Stomach smooth muscle (tissue), 2 donors: ENCODE data around the gene RFLNA.

ENCODE experiments used
- H3K27ac ChIP-seq: one replicate; pipeline ENCODE4 v1.7.0; 2013; ENCODE audit warnings: mild to moderate bottlenecking, low read length, inconsistent platforms
- H3K27me3 ChIP-seq, 2 donors: one replicate each; pipeline ENCODE4 v1.7.0; 2013; ENCODE audit warnings: low read length in 2 of 2; ENCODE audit not compliant: insufficient read depth in 2 of 2, control insufficient read depth in 1 of 2
- H3K36me3 ChIP-seq, 2 donors: one replicate each; pipeline ENCODE4 v1.7.0; 2013; ENCODE audit warnings: low read length in 2 of 2; ENCODE audit not compliant: control insufficient read depth in 2 of 2, insufficient read depth in 2 of 2
- H3K4me1 ChIP-seq: one replicate; pipeline ENCODE4 v1.7.0; 2013; ENCODE audit warnings: low read length; ENCODE audit not compliant: control insufficient read depth, insufficient read depth
- H3K4me3 ChIP-seq, 2 donors: one replicate each; pipeline ENCODE4 v1.7.0; 2013; ENCODE audit warnings: low read length in 2 of 2
- H3K9ac ChIP-seq, 2 donors: one replicate each; pipeline ENCODE4 v1.7.0; 2013; ENCODE audit warnings: low read length in 2 of 2, mild to moderate bottlenecking in 1 of 2
- H3K9me3 ChIP-seq, 2 donors: one replicate each; pipeline ENCODE4 v1.7.0; 2013; ENCODE audit warnings: low read length in 2 of 2; ENCODE audit not compliant: control insufficient read depth in 2 of 2
- donor health status: healthy.
- donor health status: Pancreatic carcinoma.

RFLNA gene

GRCh38 chr12:124294780-124295341, at the start of gene RFLNA:
RFLNA (plus strand) TSS chr12:124295093; CDS start chr12:124295430, 337 bp downstream.
- Histone ChIP-seq H3K9me3 (no peaks in the 10 kb centered on the region), H3K9ac (no peak within 1 kb of the TSS), H3K27ac (no peak within 1 kb of the TSS), H3K27me3 (peaks cover 17 to 18% of the 10 kb centered on the region in 2 donors), H3K4me1 (peaks cover 11% of the 10 kb centered on the region), H3K36me3 (no peaks in the 10 kb centered on the region), H3K4me3 (peak within 1 kb of the TSS; percentile 60 to 67)

- Histone ChIP-seq H3K27ac (no peak overlapping the region), H3K4me1 (no peaks in the 10 kb centered on the region), H3K9ac (no peak overlapping the region), H3K9me3 (peaks cover 6 to 9% of the 10 kb centered on the region in 2 donors), H3K4me3 (no peak overlapping the region), H3K36me3 (no peaks in the 10 kb centered on the region), H3K27me3 (no peaks in the 10 kb centered on the region)
These were observed 47.6 kb upstream of the RFLNA start for GRCh38 chr12:124247331-124247730.

GRCh38 chr12:124248941-124249825, 45.7 kb upstream of the RFLNA start:
- no peaks in the 10 kb centered on the region for H3K4me1 ChIP-seq

GRCh38 chr12:124251186-124251585, 43.7 kb upstream of the RFLNA start:
- no peaks in the 10 kb centered on the region for H3K27me3 ChIP-seq
- no peaks in the 10 kb centered on the region for H3K36me3 ChIP-seq
- H3K27ac ChIP-seq: no peak overlapping the region
- H3K9ac ChIP-seq: no peak overlapping the region
- peaks cover 4 to 6% of the 10 kb centered on the region in 2 donors for H3K9me3 ChIP-seq
- no peaks in the 10 kb centered on the region for H3K4me1 ChIP-seq
- H3K4me3 ChIP-seq: no peak overlapping the region

More at GRCh38 chr12:124248941-124249825, 45.7 kb upstream of the RFLNA start:
- Histone ChIP-seq H3K36me3 (no peaks in the 10 kb centered on the region), H3K9ac (no peak overlapping the region), H3K27me3 (no peaks in the 10 kb centered on the region), H3K27ac (no peak overlapping the region), H3K4me3 (no peak overlapping the region), H3K9me3 (peaks cover 6 to 9% of the 10 kb centered on the region in 2 donors)

DNA sequence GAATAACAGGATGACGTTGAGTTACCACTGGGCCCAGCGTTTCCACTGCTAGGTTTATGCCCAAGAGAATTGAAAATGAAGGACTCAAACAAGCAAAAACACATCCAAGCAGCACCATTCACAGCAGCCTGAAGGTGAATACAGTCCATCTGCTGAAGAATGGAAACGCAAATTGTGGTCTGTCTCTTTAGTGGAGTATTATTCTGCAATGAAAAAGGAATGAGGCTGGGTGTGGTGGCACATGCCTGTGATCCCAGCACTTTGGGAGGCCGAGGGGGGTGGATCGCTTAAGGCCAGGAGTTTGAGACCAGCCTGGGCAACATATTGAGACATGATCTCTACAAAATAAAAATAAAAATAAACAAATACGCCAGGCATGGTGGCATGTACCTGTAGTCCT, 41.9 kb upstream of the RFLNA start:
- no peak overlapping the region for H3K27ac ChIP-seq
- no peaks in the 10 kb centered on the region for H3K9me3 ChIP-seq
- no peaks in the 10 kb centered on the region for H3K36me3 ChIP-seq
- H3K4me3 ChIP-seq: no peak overlapping the region
- H3K27me3 ChIP-seq: peaks cover 0 to 4% of the 10 kb centered on the region in 2 donors
- H3K4me1 ChIP-seq: no peaks in the 10 kb centered on the region
- no peak overlapping the region for H3K9ac ChIP-seq

DNA sequence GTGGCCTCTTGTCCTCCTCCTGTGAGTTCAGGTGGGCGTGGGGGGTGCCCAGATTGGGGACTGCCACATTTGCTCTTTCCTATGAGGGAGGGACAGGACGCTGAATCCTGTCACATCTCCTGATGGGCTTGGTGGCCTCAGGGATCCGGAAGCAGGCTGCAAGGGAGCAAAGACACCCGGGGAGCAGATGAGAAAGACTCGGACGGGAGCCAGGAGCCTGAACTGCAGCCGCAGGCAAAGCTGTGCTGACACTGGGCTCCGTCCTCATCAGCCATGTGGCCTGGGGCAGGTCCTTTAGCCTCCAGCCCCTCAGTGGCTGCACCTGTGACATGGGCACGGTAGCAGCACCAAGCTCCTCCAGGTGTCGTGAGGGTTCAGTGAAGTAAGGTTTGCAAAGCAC, 40.8 kb upstream of the RFLNA start:
- H3K27ac ChIP-seq: no peak overlapping the region
- H3K9me3 ChIP-seq: no peaks in the 10 kb centered on the region
- H3K27me3 ChIP-seq: peaks cover 0 to 4% of the 10 kb centered on the region in 2 donors
- no peak overlapping the region for H3K4me3 ChIP-seq
- H3K9ac ChIP-seq: no peak overlapping the region
- H3K4me1 ChIP-seq: no peaks in the 10 kb centered on the region
- H3K36me3 ChIP-seq: no peaks in the 10 kb centered on the region

DNA sequence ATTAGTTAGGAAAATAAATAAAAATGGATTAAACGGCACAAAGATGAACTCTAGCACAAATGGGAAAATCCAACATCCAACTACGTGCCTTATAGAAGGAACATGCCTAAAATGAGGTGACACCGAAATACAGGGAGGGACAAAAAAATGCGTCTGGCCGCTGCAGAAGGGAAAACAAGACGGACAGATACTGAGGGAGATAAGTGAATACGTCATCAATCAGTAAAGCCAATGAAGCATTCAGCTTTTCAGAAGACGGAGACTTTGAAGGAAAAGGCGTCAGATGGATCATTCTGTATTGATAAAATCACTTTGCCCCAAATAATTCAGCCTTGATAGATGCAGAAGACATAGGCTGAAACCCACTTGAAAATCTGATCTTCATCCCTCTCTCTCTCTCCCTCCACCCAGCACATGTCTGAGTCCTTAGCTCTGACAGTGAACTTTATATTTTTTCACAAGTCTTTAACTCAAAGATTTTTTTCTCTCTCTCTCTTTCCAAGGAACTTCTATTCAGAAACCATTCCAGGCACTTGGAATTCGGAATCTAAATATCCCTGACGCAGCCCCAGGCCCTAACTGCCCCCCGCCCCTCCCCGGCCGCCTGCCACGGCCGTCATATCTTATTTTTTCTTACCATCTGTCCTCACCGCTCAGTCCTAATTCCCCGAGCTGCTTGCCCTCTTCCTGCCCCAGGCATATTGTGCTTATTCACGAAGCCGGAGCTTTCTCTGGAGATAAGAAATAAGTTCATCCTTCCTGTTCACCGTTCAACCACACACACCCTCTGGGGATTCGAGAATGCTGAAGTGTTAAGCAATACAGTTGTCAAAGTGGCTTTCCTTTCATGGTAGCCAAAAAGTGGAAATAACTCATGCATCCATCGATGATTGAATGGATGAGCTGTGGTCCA, 35.5 kb upstream of the RFLNA start:
- H3K27ac ChIP-seq: no peak overlapping the region

DNA sequence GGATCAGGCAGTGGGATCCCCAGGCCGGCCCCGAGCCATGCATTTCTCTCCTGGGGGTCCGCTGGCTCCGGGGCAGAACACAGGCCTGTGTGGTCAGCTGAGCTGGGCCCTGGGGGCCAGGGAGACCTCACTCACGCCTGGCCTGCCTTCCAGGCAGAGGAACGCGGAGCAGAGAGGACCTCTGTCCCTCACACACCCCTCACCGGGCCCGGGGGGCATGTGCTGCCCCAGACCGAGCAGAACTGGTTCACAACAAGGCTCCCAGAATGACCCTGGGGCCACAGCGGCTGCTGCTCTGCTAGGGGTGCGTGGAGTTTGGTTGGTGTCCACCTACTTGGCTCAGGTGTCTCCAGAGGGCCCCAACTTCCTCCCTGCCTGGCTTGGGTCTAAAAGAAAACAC, 33.0 kb upstream of the RFLNA start:
- H3K4me3 ChIP-seq: no peak overlapping the region
- peaks cover 0 to 2% of the 10 kb centered on the region in 2 donors for H3K27me3 ChIP-seq
- no peaks in the 10 kb centered on the region for H3K36me3 ChIP-seq
- no peaks in the 10 kb centered on the region for H3K4me1 ChIP-seq
- no peak overlapping the region for H3K9ac ChIP-seq
- no peak overlapping the region for H3K27ac ChIP-seq
- H3K9me3 ChIP-seq: no peaks in the 10 kb centered on the region

More for the DNA sequence above, 35.5 kb upstream of the RFLNA start:
- Histone ChIP-seq H3K9me3 (no peaks in the 10 kb centered on the region), H3K4me3 (no peak overlapping the region), H3K9ac (no peak overlapping the region), H3K36me3 (no peaks in the 10 kb centered on the region), H3K27me3 (peaks cover 0 to 4% of the 10 kb centered on the region in 2 donors), H3K4me1 (no peaks in the 10 kb centered on the region)

DNA sequence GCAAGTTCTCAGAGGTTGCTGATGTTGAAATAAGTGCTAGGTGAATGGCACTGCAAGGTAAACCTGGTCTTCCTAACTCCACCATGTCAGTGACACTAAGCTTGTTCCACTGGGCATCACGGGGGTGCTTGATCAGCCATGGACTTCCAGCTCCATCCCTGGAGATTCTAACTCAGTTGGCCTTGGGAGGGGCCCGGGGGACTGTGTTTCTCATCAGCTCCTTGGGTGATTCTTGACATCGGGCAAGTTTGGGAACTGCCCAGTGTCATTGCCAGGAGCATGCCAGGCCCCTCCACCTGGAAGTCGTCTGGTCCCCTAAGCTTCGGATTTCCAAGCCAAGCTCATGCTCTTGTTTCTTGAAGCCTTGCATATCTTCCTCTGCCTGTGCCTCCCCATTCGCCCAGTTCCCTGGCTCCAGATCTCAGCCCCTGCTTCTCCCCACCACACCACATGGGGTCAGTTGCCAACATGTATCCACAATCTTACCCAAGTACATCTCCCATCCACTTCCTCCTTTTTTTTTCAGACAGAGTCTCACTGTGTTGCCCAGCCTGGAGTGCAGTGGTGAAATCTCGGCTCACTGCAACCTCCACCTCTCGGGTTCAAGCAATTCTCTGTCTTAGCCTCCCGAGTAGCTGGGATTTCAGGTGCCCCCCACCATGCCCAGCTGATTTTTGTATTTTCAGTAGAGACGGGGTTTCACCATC, 30.7 kb upstream of the RFLNA start:
- peaks cover 0 to 2% of the 10 kb centered on the region in 2 donors for H3K27me3 ChIP-seq
- no peak overlapping the region for H3K4me3 ChIP-seq
- no peaks in the 10 kb centered on the region for H3K4me1 ChIP-seq
- H3K9me3 ChIP-seq: no peaks in the 10 kb centered on the region
- H3K9ac ChIP-seq: no peak overlapping the region
- no peak overlapping the region for H3K27ac ChIP-seq
- no peaks in the 10 kb centered on the region for H3K36me3 ChIP-seq

DNA sequence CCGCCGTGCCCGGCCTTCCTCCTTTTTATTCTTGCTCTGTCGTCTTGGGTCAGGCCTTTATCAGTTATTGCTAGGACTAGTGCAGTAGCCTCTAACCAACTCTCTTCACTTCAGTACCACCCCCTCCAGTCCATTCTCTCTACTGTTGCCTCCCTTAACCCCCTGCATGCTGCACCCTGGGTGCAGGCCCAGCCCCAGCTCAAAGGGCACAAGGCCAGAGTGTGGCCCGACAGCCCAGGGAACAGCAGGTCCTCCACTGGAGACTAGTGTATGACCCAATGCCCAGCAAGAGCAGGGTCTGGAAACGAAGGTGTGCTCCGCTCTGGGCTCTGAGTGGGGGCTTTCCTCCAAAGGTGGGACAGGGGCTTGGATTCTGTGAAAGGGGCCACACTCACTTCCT, 30.0 kb upstream of the RFLNA start:
- Histone ChIP-seq H3K4me3 (no peak overlapping the region), H3K9me3 (no peaks in the 10 kb centered on the region), H3K27me3 (peaks cover 0 to 2% of the 10 kb centered on the region in 2 donors), H3K9ac (no peak overlapping the region), H3K4me1 (no peaks in the 10 kb centered on the region), H3K27ac (no peak overlapping the region), H3K36me3 (no peaks in the 10 kb centered on the region)
